ENCODE data around the gene FNDC3B.

Gene FNDC3B

DNA sequence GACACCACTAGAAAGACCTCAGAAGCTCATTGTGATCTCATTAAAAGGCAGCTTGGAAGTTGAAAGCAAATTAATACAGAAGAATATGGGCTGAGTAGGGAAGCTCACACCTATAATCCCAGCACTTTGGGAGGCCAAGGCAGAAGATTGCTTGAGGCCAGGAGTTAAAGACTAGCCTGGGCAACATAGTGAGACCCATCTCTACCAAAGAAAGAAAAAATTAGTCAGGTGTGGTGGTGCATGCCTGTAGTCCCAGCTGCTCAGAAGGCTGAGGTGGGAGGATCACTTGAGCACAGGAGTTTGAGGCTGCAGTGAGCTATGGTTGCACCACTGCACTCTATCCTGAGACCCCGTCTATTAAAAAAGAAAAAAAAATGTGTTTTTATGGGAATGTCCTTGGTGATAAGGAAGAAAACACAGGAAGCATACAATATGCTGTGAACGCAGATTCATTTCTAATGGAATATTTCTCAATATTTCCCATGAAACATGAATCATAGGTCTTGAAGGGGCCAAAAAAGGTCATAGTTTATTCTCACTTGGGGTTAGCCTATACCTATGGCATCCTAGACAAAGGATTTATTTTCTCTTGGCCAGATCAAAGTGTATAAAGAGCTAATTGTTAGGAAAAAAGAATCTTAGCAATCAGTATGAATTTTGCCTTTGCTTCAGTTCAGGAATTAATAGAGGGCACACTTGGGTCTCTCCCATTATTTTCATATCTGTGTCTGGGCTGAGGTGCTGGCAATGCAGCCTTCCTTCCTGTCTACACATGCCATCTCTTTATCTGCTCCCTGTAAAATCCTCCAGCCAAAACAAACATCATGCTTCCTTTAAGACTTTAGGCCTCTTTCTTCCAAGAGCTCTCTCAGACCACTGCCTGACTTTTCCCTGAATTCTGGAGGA, 98.2 kb downstream of the FNDC3B start:
- TF ChIP-seq ZFX (IDR thresholded peaks at IDR 0.05; ENCODE audit: borderline replicate concordance) (no peak), CTCF (IDR thresholded peaks at IDR 0.05) (no peak)
- no peak overlapping the region for H3K27ac ChIP-seq

GRCh38 chr3:172138193-172138537, 98.8 kb downstream of the FNDC3B start:
- H3K27ac ChIP-seq: no peak overlapping the region
- TF ChIP-seq CTCF (IDR thresholded peaks at IDR 0.05) (no peak), ZFX (IDR thresholded peaks at IDR 0.05; ENCODE audit: borderline replicate concordance) (no peak)

- H3K27ac ChIP-seq: no peak overlapping the region
- no peak for TF ChIP-seq ZFX (IDR thresholded peaks at IDR 0.05; ENCODE audit: borderline replicate concordance)
- no peak for TF ChIP-seq CTCF (IDR thresholded peaks at IDR 0.05)
These were observed 99.6 kb downstream of the FNDC3B start for GRCh38 chr3:172138792-172139507.

- peak overlapping the region; percentile 60 for H3K27ac ChIP-seq
- no peak for TF ChIP-seq ZFX (IDR thresholded peaks at IDR 0.05; ENCODE audit: borderline replicate concordance)
These were observed 100.3 kb downstream of the FNDC3B start for GRCh38 chr3:172139528-172140276.

DNA sequence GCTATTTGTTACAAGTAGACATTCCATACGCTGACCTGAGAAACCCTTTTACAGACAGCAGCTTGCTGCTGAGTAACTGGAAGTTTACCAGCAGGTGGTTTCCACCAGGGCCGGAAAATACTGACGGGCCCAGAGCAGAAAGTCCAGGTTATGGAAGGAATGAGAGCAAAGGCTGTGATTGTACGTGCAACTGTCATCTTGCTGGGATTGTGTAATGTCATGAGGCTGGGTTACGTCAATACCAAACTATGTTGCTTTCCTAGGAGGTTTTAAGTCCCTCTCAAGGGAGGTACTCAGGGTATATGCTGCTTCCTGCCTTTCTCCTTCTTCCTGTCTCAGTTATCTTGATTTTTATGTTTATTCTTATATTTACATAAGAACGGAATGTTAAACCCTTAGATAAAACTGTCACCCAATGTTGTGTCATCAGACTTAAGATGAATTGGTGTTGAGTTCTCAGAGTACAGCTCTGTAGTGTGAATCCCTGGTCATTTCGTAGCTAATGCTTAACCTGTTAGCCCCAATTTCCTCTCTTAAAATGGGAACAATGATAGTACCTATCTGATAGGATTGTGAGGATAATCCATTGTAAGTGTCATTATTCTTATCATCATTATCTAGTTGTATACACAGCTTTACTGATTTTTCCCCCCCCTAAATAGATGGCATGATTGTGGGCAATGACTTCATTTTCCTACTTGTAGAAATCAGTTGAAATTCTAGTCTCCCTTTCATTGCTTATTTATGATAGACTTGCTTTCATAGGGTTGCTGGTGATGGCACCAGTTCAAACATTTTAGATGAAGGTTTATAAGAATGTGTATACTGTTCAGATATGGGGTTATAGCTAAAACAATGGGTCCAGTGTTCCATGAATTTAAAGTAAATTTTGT, 101.4 kb downstream of the FNDC3B start:
- peak overlapping the region; percentile 60 for H3K27ac ChIP-seq
- no peak for TF ChIP-seq ZFX (IDR thresholded peaks at IDR 0.05; ENCODE audit: borderline replicate concordance)
- no peak for TF ChIP-seq CTCF (IDR thresholded peaks at IDR 0.05)

DNA sequence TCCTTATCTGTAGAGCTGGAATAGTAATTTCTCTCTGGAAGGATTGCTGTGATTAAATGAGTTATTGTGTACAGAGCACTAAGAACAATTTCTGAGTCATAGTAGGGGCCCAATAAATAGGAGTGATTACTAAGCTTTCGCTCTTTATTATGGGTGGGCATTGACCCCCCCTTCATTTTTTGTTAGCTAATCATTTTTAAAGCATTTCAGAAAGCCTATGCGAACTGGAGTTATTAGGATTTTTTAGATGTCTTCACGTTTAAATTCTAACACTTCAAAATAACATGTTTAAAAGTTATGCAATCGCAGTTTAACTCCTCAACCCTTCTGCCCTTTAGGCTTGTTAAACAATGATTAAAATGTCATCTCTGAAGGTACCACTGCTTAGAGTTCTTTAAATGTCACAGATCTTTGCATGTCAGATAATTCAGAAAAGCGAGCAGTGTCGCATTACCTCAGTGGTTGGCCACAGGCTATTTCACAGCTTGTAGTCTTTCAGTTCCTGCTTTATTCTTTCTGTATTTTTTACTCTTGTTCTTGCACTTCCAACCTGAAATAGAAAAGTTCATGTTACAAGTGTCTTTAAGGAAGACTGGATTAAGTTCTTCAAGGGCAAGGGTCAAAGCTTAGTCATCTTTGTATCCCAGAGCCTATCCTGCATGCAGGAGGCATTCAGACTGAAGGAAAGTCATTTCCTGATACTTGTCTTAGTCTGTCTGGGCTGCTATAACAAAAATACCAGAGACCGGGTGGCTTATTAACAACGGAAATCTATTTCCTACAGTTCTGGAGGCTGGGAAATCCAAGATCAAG, 102.9 kb downstream of the FNDC3B start:
- TF ChIP-seq ZFX (IDR thresholded peaks at IDR 0.05; ENCODE audit: borderline replicate concordance) (no peak), CTCF (IDR thresholded peaks at IDR 0.05) (no peak)
- H3K27ac ChIP-seq: no peak overlapping the region
